IPS DF 6.9 (cell line): ENCODE results near the gene CD300LB.
"Not testable (repeated sequence)": the region's sequence is repeated elsewhere in the genome, so short reads cannot be mapped to it uniquely, and the experiment has no call there.

Experiments used
- DNase-seq: peaks from one replicate; pipeline ENCODE4 v3.0.0-alpha.2; 2013; ENCODE audit warnings: low read depth, low spot score
- H3K27ac ChIP-seq: one replicate; pipeline ENCODE4 v1.5.1; 2013; ENCODE audit warnings: low read length, control low read depth
- H3K27me3 ChIP-seq: 2 replicates; pipeline ENCODE4 v1.6.1; 2013; ENCODE audit warnings: mild to moderate bottlenecking, low read length; ENCODE audit not compliant: control insufficient read depth, insufficient read depth
- H3K36me3 ChIP-seq: 2 replicates; pipeline ENCODE4 v1.6.1; 2013; ENCODE audit warnings: low read length; ENCODE audit not compliant: control insufficient read depth, insufficient read depth
- H3K4me1 ChIP-seq: 2 replicates; pipeline ENCODE4 v1.6.1; 2013; ENCODE audit warnings: low read length; ENCODE audit not compliant: control insufficient read depth, insufficient read depth
- H3K4me3 ChIP-seq: 2 replicates; pipeline ENCODE4 v1.5.1; 2013; ENCODE audit warnings: mild to moderate bottlenecking, low read length
- H3K9me3 ChIP-seq: 2 replicates; pipeline ENCODE4 v1.6.1; 2013; ENCODE audit warnings: low read length, inconsistent platforms; ENCODE audit not compliant: control insufficient read depth, insufficient read depth
- WGBS: extraction: QIAGEN DNeasy Blood & Tissue Kit; methylation state at CpG from one replicate; pipeline ENCODE4 v1.1.7; 2013; ENCODE audit warnings: mixed read lengths, missing lambda C conversion rate; ENCODE audit not compliant: insufficient read length, insufficient coverage; 5-methylcytosine and 5-hydroxymethylcytosine counted together

CD300LB gene

GRCh38 chr17:74567397-74567796 lies 36.1 kb upstream of the CD300LB start, which contains the start of gene CD300H:
Gene CD300H (minus strand): TSS chr17:74567509.
- no peak for DNase-seq
- no CpG with 5 or more reads among the region's 2 CpGs for WGBS
- no peaks in the 10 kb centered on the region for H3K27me3 ChIP-seq
- no peaks in the 10 kb centered on the region for H3K36me3 ChIP-seq
- no peak within 1 kb of the TSS for H3K27ac ChIP-seq
- no peaks in the 10 kb centered on the region for H3K9me3 ChIP-seq
- H3K4me3 ChIP-seq, result no peak within 1 kb of the TSS
- H3K4me1 ChIP-seq, result no peaks in the 10 kb centered on the region

- Histone ChIP-seq H3K27me3 (no peaks in the 10 kb centered on the region), H3K36me3 (no peaks in the 10 kb centered on the region), H3K27ac (no peak overlapping the region), H3K4me1 (no peaks in the 10 kb centered on the region), H3K4me3 (no peak overlapping the region), H3K9me3 (no peaks in the 10 kb centered on the region)
- DNase-seq, result peak; percentile 22
- WGBS, result no CpG with 5 or more reads among the region's 9 CpGs
These were observed 35.0 kb upstream of the CD300LB start for GRCh38 chr17:74566132-74566753.

DNA sequence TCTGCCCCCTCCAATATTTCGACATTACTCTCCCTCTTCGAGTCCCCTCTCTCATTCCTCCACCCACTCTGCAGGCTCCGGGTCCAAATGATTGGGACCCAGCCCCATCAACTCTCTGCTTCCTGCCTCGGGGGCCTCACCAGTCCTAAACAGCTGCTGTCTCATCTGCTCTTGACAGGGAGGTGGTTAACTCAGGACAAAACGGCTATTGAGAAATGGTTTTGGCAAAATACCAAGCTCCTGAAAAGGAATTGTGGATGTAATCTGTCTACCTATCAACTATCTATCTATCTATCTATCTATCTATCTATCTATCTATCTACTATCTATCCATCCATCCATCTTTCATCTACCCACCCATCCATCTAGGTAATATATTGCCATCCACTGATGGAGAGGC lies 33.9 kb upstream of the CD300LB start:
- no peaks in the 10 kb centered on the region for H3K27me3 ChIP-seq
- WGBS, result no CpG with 5 or more reads among the region's 5 CpGs

DNA sequence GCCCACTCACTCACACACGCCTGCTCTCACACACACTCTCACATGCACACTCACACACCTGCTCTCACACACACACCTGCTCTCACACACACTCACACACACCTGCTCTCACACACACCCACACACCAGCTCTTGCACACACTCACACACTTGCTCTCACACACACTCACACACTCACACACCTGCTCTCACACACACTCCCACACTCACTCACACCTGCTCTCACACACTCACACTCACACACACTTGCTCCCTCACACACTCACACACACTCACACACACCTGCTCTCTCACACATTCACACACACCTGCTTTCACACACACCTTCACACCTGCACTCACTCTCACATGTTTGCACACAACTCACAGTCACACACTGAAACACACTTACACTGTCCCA lies 32.1 kb upstream of the CD300LB start:
- DNase-seq, result no peak
- Histone ChIP-seq H3K36me3 (no peaks in the 10 kb centered on the region), H3K9me3 (no peaks in the 10 kb centered on the region), H3K27me3 (no peaks in the 10 kb centered on the region), H3K4me1 (no peaks in the 10 kb centered on the region), H3K4me3 (no peak overlapping the region), H3K27ac (no peak overlapping the region)
- WGBS, result 100% methylated on average over 1 of the region's 1 CpG

More for the DNA sequence above, 33.9 kb upstream of the CD300LB start:
- Histone ChIP-seq H3K4me3 (no peak overlapping the region), H3K36me3 (no peaks in the 10 kb centered on the region), H3K27ac (no peak overlapping the region), H3K4me1 (no peaks in the 10 kb centered on the region), H3K9me3 (no peaks in the 10 kb centered on the region)
- no peak for DNase-seq

GRCh38 chr17:74561586-74561985 lies 30.3 kb upstream of the CD300LB start:
- no peaks in the 10 kb centered on the region for H3K4me1 ChIP-seq
- no peak overlapping the region for H3K27ac ChIP-seq
- H3K36me3 ChIP-seq, result no peaks in the 10 kb centered on the region
- no peak overlapping the region for H3K4me3 ChIP-seq
- DNase-seq, result no peak
- WGBS, result no CpG with 5 or more reads among the region's 3 CpGs
- H3K9me3 ChIP-seq, result no peaks in the 10 kb centered on the region
- no peaks in the 10 kb centered on the region for H3K27me3 ChIP-seq

GRCh38 chr17:74558882-74559519 lies 27.7 kb upstream of the CD300LB start:
- H3K4me1 ChIP-seq, result no peaks in the 10 kb centered on the region
- no peaks in the 10 kb centered on the region for H3K36me3 ChIP-seq
- DNase-seq, result no peak
- H3K4me3 ChIP-seq, result no peak overlapping the region
- H3K27me3 ChIP-seq, result no peaks in the 10 kb centered on the region
- no peak overlapping the region for H3K27ac ChIP-seq
- H3K9me3 ChIP-seq, result no peaks in the 10 kb centered on the region
- WGBS, result no CpG with 5 or more reads among the region's 6 CpGs

DNA sequence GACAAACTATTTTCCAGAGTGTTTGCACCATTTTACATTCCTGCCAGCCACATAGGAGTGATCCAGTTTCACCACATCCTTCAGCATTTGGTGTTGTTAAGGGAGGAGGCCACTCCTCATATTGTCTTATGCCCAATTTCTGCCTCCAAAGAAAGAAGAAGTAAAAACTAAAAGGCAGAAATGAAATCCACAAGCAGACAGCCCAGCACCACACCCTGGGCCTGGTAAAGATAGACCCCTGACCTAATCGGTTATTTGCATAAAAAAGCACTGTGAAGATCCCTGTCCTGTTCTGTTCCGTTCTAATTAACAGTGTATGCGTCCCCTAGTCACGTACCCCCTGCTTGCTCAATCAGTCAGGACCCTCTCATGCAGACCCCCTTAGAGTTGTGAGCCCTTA lies 27.1 kb upstream of the CD300LB start:
- H3K27ac ChIP-seq, H3K27me3 ChIP-seq, DNase-seq, H3K9me3 ChIP-seq, H3K36me3 ChIP-seq, H3K4me3 ChIP-seq, H3K4me1 ChIP-seq: not testable (repeated sequence)
- WGBS, result no CpG with 5 or more reads among the region's 4 CpGs

GRCh38 chr17:74555427-74555940 lies 24.2 kb upstream of the CD300LB start:
- no peaks in the 10 kb centered on the region for H3K27me3 ChIP-seq
- H3K27ac ChIP-seq, result no peak overlapping the region
- WGBS, result no CpG with 5 or more reads among the region's 7 CpGs
- H3K9me3 ChIP-seq, result no peaks in the 10 kb centered on the region
- no peak for DNase-seq
- H3K36me3 ChIP-seq, result no peaks in the 10 kb centered on the region
- no peak overlapping the region for H3K4me3 ChIP-seq
- no peaks in the 10 kb centered on the region for H3K4me1 ChIP-seq

GRCh38 chr17:74554909-74555308 lies 23.6 kb upstream of the CD300LB start:
- H3K27me3 ChIP-seq, result no peaks in the 10 kb centered on the region
- WGBS, result no CpG with 5 or more reads among the region's 6 CpGs
- DNase-seq, result no peak
- H3K36me3 ChIP-seq, result no peaks in the 10 kb centered on the region
- no peak overlapping the region for H3K27ac ChIP-seq
- H3K9me3 ChIP-seq, result no peaks in the 10 kb centered on the region
- H3K4me3 ChIP-seq, result no peak overlapping the region
- no peaks in the 10 kb centered on the region for H3K4me1 ChIP-seq

DNA sequence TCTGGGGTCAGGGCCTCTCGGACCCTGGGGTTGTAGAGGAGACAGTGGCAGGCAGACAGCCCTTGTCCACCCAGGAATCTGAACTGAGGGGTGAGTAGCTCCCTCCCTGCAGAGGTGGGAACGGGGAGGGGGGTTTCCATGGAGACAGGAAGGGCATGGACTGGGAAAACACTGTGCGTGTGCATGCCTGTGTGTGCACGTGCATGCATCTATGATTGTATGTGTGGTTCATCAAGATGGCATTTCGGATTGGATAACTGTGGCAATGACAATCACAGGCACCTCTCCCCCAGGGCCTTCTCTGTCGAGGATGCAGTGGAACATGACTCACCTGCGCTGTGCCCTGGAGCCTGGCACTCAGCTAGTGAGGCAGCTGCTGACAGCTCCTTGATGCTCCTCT lies 20.8 kb upstream of the CD300LB start:
- H3K4me1 ChIP-seq, result no peaks in the 10 kb centered on the region
- WGBS, result no CpG with 5 or more reads among the region's 7 CpGs
- H3K36me3 ChIP-seq, result no peaks in the 10 kb centered on the region
- no peak overlapping the region for H3K27ac ChIP-seq
- H3K27me3 ChIP-seq, result no peaks in the 10 kb centered on the region
- no peak for DNase-seq
- no peak overlapping the region for H3K4me3 ChIP-seq
- H3K9me3 ChIP-seq, result no peaks in the 10 kb centered on the region

DNA sequence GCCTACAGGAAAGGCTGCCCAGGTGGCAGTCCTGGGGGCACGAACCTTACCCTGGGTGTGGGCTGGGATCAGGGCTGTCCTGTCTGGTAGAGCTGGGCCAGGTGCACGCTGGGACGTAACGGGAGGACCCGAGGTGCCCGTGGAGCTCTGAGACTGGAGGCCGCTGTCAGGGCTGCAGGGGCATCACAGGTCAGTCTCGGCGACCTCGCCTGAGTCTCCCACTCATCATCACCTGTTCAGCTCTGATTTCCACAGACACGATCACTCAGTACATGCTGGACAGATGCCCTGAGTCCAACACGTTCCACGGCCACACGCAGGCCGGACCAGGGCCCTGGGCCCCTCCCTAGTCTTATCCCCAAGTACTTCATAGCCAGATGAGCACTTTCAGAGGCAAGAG lies 19.3 kb upstream of the CD300LB start:
- H3K4me3 ChIP-seq, result no peak overlapping the region
- H3K27me3 ChIP-seq, result no peaks in the 10 kb centered on the region
- WGBS, result no CpG with 5 or more reads among the region's 15 CpGs
- no peak for DNase-seq
- H3K4me1 ChIP-seq, result no peaks in the 10 kb centered on the region
- H3K27ac ChIP-seq, result no peak overlapping the region
- H3K9me3 ChIP-seq, result no peaks in the 10 kb centered on the region
- H3K36me3 ChIP-seq, result no peaks in the 10 kb centered on the region
